ENCODE results near the gene SLC22A4.

The SLC22A4 gene

GRCh38 chr5:132293992-132294727, at the start of gene SLC22A4:
SLC22A4 (plus strand) TSS chr5:132294394; CDS start chr5:132294617, 223 bp downstream.
- peak; percentile 82 for DNase-seq

- no peak for DNase-seq
These were observed 48.6 kb upstream of the SLC22A4 start for GRCh38 chr5:132245593-132245992.

GRCh38 chr5:132246806-132247205, 47.4 kb upstream of the SLC22A4 start:
- no peak for DNase-seq

DNA sequence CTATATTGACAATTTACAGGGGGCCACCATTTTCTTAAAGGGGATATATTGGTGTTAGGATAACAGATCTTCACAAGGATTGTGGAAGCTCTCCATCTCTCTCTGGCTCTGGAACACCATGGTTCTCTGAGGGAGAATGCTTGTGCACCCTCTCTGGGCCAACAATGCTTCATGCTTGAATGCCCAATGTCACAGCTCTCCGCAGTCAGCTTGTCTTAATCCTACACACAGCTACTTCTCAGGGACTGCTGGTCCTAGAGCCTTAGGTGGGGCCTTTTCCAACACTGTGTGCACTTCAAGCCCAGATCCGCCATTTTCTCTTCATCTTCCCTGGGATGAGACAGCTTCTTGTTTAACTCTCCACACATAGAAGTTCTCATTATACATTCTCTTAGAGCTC, 43.6 kb upstream of the SLC22A4 start:
- no peak for DNase-seq

GRCh38 chr5:132251220-132251725, 42.9 kb upstream of the SLC22A4 start:
- DNase-seq: no peak

GRCh38 chr5:132253008-132253441, 41.2 kb upstream of the SLC22A4 start:
- DNase-seq: no peak

DNA sequence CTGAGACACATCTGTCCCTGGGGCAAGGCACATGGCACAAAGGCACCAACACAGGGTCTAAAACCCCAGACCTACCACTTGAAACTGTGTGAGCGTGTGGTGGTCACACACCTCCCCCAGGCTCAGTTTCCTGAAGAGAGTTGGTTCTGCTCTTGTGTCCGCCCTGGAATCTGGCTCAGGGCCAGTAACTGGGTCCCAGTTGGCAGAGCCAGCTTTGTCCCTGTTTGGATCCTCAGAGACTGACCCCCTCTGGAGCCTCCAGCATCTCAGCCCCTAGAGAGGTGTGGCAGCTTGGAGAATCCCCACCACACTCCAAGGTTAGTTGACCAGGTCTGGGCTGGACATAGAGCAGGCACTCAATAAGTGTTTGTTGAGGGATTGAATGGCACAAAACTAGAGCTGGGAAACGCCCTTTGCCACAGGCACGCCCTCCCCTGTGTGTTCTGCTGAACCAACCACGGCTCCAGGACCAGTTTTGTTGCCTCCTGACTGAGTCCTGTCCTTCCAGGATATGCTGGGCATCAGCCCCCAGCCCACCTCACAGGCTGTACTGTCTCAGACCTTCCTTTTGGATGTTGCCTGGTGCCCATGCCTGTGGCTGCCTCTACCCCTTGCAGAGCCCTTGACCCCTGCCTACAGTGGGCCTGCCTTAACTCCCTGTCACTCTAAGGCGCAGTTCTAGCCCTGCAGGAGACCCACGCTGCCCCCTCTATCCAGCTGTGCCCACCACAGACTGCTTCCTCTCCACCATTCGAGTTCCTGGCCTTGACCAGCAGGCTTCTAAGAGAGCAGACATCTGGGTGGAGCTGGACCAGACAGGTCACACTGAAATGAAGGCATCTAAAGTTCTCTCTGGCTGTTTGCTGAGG, 40.5 kb upstream of the SLC22A4 start:
- DNase-seq: no peak

DNA sequence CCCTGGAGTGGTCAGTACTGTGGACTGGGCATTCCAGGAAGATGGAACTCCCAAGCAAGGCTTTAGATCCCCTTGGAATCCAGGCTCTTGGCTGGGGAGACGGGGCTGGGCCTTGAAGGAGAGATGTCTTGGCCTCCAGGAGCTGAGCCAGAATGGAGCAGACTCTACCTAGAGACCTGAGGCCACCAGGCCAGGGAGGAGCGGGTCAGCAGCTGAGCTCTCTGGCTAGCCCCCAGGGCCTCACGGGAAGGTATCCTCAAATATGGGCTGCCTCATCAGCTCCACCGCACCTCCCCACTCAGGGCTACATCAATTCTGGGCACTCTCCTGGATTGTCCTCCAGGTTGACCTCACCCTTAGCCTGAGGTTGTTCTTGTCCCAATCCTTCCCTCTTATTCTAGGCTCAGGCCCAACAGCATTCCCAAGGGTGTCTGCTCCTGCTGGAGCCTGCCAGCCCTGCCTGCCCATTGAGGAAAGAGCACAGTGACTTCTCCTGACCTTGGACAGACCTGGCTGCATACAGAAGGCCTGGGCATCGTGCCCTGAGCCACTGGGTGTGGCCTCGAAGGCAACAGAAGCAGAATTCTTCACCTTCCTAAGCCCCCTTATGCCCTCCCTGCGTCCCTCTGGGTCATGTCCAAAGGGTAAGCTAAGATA, 39.7 kb upstream of the SLC22A4 start:
- no peak for DNase-seq

DNA sequence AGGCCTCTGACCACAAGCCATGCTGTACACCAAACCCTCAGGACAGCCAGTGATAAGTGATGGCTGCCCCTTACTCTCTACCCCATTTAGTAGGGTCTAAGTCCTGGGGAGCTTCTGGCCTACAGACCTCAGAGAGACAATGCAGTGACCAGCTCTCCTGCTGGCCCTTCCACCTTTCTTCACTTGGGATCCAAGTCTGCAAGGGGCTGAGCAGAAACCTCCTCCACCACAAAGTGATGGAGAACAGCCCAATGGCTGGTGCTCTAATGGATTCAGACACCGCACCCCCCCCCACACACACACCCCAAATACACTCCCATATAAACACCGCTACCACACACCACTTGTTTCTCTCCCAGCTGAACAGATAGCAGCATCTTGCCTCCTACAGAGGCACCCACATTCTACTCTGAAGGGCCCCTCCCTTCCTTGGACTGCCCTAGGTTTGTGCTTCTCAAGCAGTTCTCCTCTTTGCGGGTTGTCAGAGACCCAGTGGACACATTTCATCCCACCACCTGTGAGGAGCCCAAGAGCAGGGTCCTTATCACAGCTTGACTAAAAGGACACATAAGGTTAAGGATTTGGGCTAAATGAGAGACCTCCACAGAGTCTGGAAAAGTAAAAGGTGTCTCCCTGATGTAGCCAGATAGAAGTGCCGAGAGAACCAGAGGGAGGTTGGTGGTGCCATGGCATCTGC, 38.0 kb upstream of the SLC22A4 start:
- DNase-seq: no peak

DNA sequence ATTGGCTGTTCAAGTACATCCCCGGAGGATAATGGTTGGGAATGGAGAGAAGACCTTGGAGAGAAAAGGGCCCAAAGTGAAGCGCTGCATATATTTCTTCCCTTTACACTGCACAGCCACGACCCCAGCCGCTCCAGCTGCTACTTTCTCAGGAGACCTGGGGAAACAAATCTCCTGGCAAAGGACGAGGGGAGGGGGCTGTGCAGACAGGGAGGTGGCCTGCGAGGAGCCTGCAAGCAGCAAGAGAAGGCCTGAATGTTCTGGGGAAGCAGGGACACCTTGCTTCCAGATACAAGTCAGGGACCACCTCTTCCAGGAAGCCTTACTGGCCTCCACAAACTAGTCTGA, 37.4 kb upstream of the SLC22A4 start:
- DNase-seq: no peak

- no peak for DNase-seq
These were observed 36.8 kb upstream of the SLC22A4 start, which contains the start of gene PDLIM4 for GRCh38 chr5:132257131-132258101. PDLIM4 (plus strand) TSS chr5:132257696; CDS start chr5:132257735, 39 bp downstream.

GRCh38 chr5:132258102-132259068, 35.8 kb upstream of the SLC22A4 start:
- DNase-seq: no peak

GRCh38 chr5:132259069-132259851, 34.9 kb upstream of the SLC22A4 start:
- DNase-seq: no peak

DNA sequence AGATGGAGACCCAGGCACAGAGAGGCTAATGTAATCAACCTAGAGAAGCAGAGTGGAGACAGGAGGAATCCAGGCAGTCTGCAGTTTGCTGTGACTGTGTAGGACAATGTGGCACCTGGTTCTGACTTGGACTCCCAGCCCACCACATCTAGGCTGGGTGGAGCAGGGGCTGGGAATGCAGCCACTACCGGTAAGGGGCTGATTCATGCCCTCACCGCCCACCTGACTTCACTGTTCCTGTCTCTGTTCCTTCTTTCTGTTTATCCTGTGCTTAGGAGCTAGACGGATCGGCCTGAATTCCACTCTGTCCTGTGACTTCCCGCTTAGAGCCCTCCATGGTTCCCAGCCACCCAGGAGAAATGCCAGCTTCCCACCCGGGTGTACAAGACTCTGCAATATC, 34.1 kb upstream of the SLC22A4 start:
- DNase-seq: no peak

DNA sequence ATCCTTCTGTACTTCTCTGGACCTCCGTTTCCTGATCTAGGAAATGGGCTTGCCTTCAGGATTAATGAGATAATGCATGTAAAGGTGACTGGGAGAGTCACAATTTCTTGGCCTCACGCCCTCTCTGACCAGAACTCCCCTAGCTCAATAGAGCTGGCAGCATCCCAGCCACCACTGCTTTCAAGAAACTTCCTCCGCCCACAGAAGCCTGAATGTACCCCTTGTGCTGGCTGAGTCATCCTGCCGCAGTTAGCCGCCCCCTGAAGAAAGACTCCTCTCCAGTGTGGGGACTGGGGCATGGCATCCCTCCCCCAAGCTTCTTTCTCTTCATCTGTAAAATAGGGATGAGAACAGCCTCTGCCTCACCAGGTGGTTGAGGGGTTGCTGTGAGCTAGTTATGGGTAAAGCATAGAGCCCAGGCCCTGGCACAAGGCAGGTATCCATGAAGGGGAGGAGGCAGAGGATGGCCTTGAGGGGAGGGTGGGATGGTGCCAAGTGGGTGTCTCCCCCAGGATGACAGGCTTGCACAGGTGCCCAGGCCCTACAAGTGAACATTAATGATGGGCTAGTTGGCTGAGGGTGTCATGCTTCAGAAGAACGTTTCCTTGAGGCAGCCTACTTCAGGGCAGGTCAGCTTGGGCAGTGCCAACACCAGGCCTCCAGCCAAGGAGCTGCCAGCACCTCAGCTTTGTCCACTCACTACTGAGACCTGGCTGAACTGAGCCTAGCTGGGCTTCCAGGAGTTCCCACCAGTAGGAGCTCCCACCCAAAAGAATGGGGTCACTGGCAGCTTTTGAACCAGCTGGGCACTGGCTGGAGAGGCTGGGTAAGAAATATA, 33.3 kb upstream of the SLC22A4 start:
- peak; percentile 46 for DNase-seq

DNA sequence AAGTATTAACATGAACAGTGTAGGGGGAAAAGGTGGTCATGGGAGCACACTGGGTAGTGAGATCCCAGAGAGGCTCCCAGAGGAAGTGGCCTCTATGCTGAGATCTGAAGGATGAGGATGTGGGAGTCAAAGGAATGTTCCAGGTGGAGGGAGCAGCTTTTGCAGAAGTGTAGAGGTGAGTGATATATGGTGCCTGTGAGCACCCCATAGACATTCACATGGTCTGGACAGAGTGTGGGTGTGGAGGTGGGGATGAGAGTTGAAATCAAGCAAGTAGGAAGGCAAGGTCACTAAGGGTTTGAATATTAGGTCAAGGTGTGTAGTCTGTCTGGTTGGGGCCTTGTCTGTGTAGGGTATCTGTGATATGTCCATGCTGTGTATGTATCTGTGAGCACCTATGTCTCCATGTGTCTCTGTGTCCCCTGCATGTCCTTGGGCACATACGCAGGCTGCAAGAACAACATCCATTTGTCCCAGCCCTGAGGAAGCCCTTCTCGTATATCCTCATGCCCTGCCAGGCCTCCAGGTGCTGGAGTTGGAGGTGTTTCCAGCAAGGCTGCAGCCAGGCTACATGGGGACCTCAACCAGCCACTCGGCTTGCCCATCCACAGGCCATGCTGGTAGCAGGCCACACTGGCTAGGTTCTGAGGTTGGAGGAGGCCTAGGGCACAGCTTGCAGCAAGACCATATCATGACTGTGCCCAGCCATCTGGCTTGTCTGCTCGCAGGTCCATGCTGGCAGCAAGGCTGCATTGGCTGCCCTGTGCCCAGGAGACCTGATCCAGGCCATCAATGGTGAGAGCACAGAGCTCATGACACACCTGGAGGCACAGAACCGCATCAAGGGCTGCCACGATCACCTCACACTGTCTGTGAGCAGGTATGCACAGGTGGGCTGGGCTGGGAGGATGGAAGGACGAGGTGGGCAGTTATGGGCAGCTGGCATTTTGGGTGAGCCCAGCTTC, 32.0 kb upstream of the SLC22A4 start:
- DNase-seq: peak; percentile 3
